HEK293T (cell line): ENCODE data around the gene KSR2.

Experiments used
- CTBP1 ChIP-seq: fragments of 450-650 bp; IDR thresholded peaks from 2 replicates; pipeline ENCODE4 v1.6.1; 2016; ENCODE audit warnings: borderline replicate concordance
- TARDBP ChIP-seq: fragments of 450-650 bp; IDR thresholded peaks from 2 replicates; pipeline ENCODE4 v1.6.1; 2016

- TF ChIP-seq CTBP1, result no peak
- TF ChIP-seq TARDBP, result no peak
These were observed 282.6 kb downstream of the KSR2 start for GRCh38 chr12:117686210-117686609.
